CMK (cell line): ENCODE results near the gene USP10.
"Not testable (repeated sequence)": the region's sequence is repeated elsewhere in the genome, so short reads cannot be mapped to it uniquely, and the experiment has no call there.

Experiments used
- DNase-seq: peaks from one replicate; pipeline ENCODE4 v3.0.0-alpha.2; 2010; ENCODE audit warnings: low read depth

Gene USP10

GRCh38 chr16:84673203-84673535 is 26.6 kb upstream of the USP10 start:
- no peak for DNase-seq

GRCh38 chr16:84673561-84673960 is 26.2 kb upstream of the USP10 start:
- no peak for DNase-seq

GRCh38 chr16:84675423-84675822 is 24.4 kb upstream of the USP10 start:
- DNase-seq = no peak

- no peak for DNase-seq
Measured at GRCh38 chr16:84675884-84676283, 23.9 kb upstream of the USP10 start.

- DNase-seq = no peak
Measured at GRCh38 chr16:84677017-84677803, 22.6 kb upstream of the USP10 start.

- DNase-seq = no peak
Measured at GRCh38 chr16:84677849-84678248, 22.0 kb upstream of the USP10 start.

GRCh38 chr16:84678541-84678940 is 21.3 kb upstream of the USP10 start:
- DNase-seq = no peak

- no peak for DNase-seq
Measured at GRCh38 chr16:84680165-84680842, 19.5 kb upstream of the USP10 start.

GRCh38 chr16:84680843-84681629 is 18.8 kb upstream of the USP10 start:
- DNase-seq = no peak

GRCh38 chr16:84683691-84684591 is 15.9 kb upstream of the USP10 start:
- no peak for DNase-seq

GRCh38 chr16:84684592-84684965 is 15.2 kb upstream of the USP10 start:
- DNase-seq = no peak

GRCh38 chr16:84685210-84685609 is 14.6 kb upstream of the USP10 start:
- DNase-seq = no peak

GRCh38 chr16:84686707-84687298 is 13.0 kb upstream of the USP10 start:
- DNase-seq = no peak

- no peak for DNase-seq
Measured at GRCh38 chr16:84687715-84688114, 12.1 kb upstream of the USP10 start.

GRCh38 chr16:84688163-84688562 is 11.6 kb upstream of the USP10 start:
- not testable (repeated sequence) for DNase-seq

- DNase-seq = no peak
Measured at GRCh38 chr16:84689111-84689510, 10.7 kb upstream of the USP10 start.

GRCh38 chr16:84690088-84690819 is 9.5 kb upstream of the USP10 start:
- DNase-seq = no peak

- no peak for DNase-seq
Measured at GRCh38 chr16:84692451-84693214, 7.2 kb upstream of the USP10 start.

- DNase-seq = not testable (repeated sequence)
Measured at GRCh38 chr16:84693869-84694268, 5.9 kb upstream of the USP10 start.

GRCh38 chr16:84694980-84695379 is 4.8 kb upstream of the USP10 start:
- no peak for DNase-seq
